ENCODE data around the gene SPTLC1.

Gene SPTLC1

DNA sequence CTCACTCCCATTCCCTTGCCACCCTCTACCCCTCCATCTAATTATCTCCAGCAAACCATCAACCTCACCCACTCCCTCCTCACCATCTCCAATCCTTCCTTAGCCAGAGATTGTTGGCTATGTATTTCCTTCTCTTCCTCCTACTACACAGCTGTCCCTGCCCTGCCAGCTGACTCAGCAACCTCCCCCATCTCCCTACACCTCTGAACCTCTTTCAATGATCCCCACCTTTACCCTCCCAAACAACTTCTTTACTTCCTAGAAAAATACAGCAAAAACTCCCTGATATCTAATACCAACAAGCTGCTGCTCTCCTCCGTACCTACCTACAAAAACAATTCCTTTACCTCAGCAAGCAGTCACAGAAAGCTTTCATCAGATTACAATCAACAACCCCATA is 37.3 kb downstream of the SPTLC1 start:
- DNase-seq = no peak

DNA sequence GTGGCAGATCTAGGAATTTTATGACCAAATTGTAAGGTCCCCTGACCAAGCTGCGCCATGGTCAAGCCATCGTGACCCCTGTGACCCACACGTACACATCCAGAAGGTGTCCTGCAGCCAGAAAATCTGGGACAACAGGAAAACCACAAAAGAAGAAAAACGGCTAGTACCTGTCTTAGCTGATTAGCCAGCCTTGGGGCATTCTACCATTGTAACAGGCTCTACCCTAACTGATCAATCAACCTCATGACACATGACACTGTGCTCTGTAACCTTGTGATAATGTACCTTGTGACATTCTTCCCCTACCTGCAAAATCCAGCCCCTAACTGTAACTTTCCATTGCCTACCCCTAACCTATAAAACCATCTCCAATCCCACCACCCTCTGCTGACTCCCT is 43.6 kb downstream of the SPTLC1 start:
- DNase-seq = no peak

DNA sequence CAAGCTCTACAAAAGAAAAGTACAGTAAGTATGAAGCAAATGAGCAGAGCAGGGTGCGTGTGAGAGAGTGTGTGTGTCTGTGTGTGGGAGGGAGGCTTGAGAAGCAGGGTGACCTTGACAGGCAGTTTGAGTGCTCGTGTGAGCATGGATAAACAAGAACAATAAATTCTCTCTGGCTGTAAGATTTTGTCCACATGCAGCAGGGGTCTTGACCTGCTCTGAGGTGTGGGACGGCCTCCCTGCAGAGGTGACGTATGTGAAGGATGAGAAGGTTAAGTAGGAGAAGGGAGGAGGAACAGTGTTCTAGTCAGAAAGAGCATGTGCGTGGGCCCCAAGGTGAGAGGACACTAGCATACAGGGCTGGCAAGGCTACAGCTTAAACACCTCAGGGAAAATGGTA is 49.0 kb downstream of the SPTLC1 start:
- no peak for DNase-seq

DNA sequence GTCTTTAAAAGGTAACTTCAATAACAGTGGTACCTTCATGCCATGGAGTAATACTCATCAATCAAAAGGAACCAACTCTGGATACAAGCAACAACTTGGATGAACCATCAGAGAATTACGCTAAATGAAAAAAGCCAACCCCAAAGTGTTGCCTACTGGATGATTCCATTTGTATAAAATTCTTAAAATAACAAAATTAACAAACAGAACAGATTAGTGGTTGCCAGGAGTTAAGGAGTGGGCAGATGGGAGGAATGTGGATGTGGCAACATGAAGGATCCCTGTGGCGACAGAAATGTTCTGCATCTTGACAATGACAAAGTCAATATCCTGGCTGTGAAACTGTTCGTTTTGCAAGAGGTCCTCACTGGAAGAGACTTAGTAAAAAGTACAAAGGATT is 50.5 kb downstream of the SPTLC1 start:
- DNase-seq = no peak

DNA sequence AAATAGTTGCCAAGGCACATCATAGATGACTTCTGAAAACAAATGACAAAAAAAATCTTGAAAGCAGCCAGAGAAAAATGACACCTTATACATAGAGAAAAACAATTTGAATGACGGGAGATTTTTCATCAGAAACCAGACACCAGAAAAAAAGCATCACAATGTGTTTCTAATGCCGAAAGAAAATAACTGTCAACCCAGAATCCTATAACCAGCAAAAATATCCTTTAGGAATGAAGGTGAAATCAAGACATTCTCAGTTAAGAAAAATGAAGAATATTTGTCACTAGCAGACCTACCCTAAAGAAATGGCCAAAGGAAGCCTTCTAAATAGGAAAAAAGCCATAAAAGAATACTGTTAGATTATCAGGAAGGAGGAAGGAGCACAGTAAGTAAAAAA is 54.0 kb downstream of the SPTLC1 start:
- DNase-seq = no peak

DNA sequence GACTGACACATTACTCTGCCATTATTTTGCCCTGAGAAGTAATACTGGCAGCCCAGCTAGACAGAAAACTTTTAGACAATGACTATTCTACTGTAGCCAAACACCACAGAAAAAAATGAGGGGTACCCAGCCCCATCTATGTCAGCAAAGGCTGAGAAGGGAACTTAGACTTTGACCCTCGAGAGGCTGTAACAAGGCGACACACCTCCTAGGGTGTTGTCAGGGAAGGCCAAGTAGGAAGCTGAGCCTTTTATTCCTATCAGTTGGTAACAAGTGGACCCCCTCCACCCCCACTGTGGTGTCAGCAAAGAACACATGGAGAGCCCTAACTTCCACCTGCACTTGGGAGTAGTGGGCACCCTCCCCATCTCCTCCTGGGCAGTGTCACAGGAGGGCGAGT is 55.6 kb downstream of the SPTLC1 start:
- DNase-seq = no peak

DNA sequence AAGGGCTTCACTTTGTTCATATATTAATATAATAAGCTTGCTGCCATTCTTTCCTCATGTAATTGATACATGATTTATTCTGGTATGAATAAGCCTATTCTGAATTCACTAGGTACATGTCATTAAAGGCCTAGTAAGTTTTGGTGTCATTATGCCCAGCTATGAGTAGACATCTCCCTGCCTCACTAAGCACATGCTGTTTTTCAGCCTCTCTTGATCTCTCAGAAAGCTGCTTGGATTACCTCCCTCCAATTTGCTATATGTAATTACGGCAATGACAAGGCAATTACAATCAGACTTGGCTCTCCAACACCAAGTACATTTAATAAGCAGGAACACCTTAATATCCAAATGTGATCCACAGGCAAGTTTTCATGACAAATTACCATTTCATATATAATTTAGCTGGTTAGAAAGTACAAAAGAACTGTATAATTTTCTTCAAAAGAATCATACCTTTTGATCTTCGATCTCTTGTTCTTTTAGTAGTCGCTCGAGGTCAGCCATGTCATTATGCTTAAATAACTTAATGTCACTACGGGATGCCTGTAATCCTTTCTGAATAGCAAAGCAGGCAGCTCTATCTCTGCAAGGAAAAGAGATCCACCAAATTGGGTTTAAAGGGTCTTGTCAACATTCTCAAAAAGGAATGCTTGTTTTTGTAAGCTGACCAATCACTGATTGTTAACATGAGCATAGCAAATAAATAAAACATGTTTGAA is 56.3 kb downstream of the SPTLC1 start:
- DNase-seq = no peak

DNA sequence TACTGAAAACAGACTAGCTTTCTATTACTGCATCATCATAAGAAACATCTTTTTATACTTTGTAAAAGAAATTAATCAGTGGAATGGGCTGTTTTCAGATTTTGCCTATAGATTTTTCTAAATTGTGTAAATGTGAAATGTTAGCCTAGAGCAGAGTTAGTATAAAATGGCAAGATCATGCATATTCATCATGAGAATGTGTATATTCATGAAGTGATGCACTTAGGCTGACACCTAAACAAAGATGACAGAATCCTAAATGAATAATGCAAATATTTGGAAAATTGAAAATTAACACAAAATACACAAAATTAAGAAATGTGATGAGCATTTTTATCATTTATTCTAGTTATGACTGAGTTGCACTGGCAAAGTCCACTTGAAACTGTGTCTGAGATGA is 57.2 kb downstream of the SPTLC1 start:
- no peak for DNase-seq

DNA sequence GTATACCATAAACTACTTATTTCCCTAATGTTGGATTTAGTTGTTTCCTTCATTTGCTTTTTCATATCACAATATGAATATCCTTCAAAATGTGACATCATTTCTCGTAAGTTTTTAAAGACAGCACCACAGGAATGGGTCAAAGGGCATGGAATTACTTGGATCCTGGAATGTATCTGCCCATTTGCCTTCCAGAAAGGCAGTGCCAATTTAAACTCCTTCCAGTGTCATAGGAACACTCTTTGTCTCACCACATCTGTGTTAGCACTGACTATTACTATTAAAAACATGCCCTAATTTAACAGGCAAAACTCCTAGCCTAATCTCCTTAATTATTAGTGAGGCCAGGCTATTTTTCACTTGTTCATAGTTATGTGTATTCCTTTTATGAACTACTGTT is 58.0 kb downstream of the SPTLC1 start:
- DNase-seq = no peak

DNA sequence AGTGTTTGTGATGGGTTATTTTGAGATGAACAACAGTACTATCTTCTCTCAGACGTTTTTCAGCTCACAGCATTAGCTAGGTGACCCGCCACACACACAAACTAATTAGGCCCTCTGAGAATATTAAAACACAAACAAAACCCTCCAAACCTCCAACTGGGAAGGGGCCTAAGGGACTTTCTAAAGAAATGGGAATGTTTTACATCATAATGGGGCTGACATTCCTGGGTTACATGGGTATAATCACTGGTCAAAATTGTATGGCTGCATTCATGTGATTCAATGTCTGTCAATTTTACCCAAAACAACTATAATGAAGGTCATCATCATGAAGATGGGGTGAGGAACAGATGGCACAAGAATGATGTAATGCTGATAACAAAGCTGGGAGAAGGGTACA is 59.6 kb downstream of the SPTLC1 start:
- no peak for DNase-seq

DNA sequence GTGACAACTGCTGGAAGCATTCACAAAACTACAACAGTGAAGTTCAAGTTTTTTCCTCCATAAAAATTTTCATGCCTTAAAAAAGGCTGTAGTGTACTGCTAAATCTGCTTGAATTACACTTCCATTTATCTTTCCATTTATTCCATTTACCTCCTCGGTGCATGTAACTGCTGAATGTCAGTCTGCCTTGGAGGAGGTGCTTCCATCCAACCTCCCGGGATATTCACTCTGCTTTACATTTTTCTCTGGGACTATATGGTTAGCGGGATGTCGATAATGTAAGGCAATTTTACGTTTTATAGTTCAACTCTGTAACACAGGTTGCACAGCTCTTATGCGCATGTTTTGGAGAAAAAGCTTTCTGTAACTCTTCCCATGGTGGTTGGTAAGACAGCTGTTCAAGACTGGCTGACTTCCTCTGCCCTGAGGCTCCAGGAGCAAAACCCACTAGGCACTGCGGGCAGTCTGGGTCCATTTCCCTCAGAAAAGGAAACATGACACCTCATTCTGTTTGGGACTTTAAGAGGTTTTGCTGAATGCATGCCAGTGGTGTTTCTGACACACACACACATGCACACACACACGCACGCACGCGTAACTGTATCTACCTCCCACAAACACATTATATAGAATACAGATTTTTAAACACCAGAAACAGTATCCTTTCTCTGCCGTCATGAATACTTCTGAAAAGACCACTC is 66.1 kb downstream of the SPTLC1 start:
- DNase-seq = no peak

DNA sequence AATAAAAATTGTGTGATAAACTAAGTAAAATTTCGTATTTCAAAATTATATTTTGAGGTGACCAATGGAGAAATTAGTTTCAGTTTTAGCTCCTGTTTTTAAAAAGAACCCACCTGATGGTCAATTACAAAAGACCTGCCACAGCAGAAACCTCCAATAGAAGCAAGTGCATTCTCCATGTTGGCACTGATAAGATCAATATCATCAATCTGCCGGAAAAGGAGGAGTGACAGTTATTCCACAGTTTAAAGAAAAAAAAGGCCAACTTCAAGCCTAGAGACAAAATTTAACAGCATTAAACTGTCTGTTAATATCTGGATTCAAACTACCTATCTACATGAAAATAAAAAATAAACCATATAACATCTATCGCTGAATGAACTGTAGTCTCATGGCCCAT is 67.7 kb downstream of the SPTLC1 start:
- DNase-seq = no peak

DNA sequence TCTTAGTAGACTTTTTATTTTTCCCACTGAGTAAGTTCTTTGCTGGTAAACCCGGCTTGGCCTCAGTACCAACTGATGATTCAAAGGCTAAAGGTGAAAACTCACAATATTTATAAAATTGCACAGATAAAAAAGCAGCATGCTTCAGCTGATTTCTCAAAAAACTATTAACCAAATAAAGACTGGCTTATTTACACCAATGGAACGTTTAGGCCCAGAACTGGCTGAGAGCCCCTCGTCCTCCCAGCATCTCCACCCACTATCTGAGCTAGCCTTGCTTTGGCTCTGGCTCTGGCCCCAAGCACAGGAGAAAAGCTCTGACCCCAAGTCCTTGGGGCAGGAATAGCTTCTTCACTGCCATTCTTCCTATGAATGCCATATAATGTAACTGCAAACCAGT is 68.5 kb downstream of the SPTLC1 start:
- no peak for DNase-seq

DNA sequence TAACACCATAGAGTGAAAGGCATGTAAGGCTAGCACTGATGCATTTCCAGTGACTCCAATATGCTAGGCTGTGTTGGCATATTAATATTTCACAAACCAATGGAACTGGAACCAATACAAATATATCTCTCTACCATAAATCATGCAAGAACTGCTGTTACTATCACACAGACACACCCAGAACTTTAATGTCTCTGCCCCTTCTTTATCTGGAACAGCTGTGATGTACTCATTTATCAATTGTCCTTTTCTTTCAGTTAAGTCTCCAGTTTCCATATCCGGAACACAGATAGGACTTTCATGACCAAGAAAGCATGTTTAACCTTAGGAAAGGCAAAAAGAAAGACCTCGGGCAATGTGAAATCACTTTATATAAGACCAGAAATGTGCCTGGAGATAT is 70.3 kb downstream of the SPTLC1 start:
- no peak for DNase-seq

DNA sequence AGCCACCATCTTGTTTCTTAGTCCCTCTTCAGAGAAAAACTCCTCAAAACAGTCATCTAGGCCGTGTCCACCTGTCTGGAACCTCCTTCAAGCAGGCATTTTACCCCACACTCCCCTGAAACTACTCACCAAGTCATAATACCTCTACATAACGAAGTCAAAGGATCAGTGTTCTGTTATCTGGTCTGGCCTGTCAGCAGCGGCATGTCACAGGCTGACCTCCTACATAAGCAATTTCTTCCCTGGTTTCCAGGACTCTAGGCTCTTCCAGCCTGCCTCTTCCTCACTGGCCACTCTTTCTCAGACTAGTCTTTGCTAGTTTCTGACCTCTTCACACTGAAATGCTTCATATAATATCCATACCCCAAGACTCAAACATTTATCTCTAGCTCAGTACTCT is 72.2 kb downstream of the SPTLC1 start:
- no peak for DNase-seq

DNA sequence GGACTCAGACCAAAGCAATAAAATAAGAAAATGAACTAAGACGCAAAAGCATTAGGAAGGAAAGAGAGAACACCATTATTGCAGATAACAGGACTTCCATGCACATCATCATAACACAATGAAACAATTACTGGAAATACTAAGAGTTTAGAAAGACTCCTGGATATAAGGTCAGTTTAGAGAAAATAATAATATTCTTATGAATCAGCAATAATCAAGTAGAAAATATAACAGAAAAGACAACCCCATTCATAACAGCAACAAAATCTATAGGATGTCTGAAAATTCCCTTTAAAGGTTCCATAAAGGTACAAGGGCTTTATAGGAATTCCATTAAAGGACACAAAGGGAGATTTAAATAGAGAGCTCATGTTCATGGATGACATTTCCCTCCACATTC is 73.0 kb downstream of the SPTLC1 start:
- DNase-seq = no peak

DNA sequence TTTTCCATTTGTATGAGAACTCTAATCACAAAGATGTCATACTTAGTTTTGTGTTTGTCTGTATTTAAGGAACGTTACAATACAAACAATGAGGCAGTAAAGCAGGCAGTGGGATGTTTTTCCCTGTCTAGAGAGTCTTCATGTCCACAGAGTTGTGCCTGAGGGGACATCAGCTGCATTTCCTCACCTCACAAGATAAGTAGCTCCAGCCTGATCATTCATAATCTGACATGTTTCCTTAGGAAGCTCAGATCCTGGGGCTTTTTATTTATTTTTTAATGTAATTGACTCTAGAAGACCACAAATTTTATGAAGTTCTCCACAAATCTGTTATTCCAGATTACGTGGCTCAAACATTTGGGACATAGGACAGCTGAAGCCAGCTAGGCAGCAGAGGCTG is 78.5 kb downstream of the SPTLC1 start:
- DNase-seq = no peak

DNA sequence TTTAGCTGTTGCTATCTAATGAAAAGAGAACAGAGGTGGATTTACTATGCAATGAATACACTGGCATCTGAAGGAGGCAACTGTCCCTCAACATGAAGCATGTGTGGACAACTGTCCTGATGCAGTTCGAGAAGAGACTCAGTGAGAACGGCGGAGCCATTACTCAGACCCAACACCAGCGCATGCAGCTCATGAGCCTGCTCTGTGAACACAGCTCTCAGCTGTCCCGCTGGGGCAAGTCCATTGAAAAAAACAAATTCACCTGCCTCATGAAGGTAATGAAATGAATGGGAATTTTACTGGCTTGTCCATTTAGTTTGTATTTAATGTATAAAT is 78.8 kb downstream of the SPTLC1 start:
- no peak for DNase-seq

DNA sequence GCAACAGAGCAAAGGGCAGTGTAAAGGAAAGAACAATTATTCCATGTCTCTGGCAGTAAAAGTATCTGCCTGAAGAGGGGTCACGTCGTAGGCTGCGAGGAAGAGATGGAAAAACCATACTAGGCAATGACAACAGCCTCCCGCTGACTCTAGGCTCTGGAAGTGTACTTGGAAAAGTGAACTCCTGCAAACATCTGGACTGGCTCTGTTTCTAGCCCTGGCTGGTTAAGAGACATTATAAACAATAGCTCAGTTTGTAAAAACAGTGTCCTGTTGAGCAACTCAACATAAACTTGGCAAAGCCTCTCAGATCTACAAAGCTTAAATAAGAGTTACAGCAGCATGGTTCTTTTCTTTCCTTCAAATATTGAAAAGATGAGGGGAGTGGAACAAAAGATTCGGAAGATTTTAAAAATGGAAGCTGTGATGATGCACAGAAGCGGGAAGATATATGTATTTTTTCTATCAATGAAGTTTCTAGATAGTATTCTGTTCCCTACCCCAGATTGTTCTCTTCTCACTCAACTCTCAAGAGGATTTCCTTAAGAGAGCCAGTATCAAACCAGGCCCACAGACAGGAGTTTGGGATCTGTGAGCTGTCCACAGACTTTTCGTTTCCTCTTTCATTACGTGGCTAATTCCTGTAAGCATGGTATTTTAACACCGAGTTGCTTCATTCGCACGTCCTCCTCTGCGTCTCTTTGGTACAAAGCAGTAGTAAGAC is 79.4 kb downstream of the SPTLC1 start:
- no peak for DNase-seq

DNA sequence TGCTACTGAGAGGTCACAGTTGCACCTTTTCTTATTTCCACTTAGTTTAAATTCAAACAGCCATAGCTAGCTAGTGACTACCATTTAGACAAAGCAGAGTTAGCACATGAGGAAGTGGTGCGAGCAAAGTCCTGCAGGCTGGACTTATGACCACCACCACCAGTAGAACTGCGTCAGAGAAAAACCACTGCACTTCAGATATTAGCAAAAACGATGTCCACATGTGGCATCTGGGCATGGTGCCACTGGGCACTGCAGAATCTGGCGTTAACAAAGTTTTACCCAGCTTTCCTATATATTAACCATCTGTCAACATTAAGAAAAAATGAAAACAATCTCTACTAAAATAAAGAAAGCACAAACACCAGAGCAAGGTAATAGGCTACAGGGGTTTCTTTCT is 80.1 kb downstream of the SPTLC1 start:
- DNase-seq = no peak

DNA sequence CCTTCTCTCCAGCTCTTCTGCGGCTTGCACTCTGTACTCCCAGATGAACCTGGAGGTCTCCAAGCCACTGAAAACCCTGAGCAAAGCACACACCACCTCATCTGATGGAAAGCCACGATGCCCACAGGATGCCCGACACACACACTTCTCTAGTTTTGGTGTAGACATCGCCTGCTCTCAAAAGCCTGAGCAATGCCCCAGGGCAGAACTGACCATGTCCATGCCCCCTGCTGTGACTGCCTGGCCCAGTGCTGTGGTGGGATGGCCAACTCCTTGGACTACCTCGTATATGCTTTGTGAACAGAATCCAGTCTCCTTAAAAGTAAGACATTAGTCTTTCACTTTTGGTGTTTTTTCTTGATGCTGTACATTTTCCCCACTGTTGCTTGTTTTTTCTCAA is 81.2 kb downstream of the SPTLC1 start:
- no peak for DNase-seq

DNA sequence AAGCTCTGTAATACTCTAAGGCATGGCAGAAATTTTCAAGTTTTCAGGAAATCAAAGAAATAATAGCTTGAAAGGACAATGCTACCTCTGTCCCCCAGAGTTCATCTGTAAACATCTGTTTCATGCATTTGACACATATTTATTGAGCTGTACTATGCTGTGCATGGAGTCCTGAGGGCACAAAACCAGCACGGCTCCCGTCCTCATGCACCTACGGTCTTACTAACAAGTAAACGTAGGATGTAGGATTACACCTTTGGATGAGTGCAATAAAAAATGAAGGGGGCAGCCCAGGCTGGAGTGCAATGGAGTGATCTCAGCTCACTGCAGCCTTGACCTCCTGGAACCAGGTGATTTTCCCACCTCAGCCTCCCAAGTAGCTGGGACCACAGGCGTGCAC is 81.9 kb downstream of the SPTLC1 start:
- DNase-seq = no peak

DNA sequence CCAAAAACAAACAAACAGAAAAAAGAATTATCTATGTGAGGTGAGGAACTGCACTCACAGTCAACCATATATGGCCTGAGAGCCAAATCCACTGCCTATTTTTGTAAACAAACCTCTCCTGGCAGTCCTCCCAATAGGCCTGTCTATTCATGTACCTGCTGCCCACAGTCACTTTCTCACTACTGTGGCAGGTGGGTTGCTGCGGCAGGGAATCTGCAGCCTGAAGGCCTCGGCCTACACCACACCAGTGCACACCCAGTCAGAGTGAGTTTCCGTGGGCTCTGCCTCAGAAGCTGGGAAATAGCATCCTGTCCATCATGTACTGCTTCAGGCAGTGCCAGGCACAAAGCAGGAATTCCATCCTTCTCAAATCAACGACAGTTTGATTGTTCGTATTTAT is 82.3 kb downstream of the SPTLC1 start:
- no peak for DNase-seq

DNA sequence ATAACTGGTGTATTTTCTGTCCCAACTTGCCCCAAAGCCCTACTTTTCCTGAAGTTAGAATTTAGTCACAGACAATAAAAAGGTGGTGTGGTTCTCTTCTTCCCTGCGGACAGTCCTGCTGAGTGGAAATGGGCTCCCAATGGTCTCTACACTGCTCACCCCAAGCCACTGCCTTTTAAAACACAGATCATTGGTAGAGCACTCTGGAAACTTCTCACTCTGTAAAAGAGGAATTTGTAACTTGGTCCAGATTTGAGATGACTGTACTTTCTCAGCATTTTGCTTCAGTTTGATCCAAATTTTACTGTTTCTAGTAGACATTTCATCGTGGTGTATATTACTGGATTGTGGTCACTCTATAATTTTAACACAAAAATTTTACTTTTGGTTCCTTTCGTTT is 84.8 kb downstream of the SPTLC1 start:
- no peak for DNase-seq

DNA sequence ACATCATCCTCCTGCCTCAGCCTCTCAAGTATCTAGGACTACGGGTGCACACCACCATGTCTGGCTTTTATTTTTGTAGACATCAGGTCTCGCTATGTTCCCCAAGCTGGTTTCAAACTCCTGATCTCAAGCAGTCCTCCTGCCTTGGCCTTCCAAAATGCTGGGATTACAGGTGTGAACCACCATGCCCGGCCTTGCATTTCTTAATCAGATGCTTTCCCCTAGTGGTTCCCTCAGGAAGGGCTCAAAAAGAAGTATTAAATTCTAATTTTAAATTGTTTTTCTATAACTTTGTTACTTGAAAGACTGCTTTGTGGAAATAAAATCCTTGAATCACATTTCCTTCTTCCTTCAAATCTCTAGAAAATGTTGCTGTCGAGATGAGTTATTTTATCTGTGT is 85.7 kb downstream of the SPTLC1 start:
- no peak for DNase-seq

Measured in NCI-H345 (cell line).